H9 (cell line): ENCODE data around the gene RBMS2. TPM values are rescaled to one million over a fixed set of nuclear protein-coding genes. Genes with fewer than 3 reads are reported as not detected.

Experiments used
- DNase-seq: peaks from one replicate; pipeline ENCODE4 v3.0.0-alpha.2; 2017
- H2AFZ ChIP-seq: one replicate; pipeline ENCODE4 v1.6.1; 2013; ENCODE audit warnings: mild to moderate bottlenecking, low read length, control low read depth, moderate library complexity
- H2AK5ac ChIP-seq: 2 replicates; pipeline ENCODE4 v1.6.1; 2013; ENCODE audit warnings: low read length, control low read depth, mixed read lengths; ENCODE audit not compliant: insufficient read length
- H2BK120ac ChIP-seq: one replicate; pipeline ENCODE4 v1.6.1; 2013; ENCODE audit warnings: low read depth, mild to moderate bottlenecking, low read length, control low read depth, inconsistent platforms; ENCODE audit not compliant: poor library complexity, severe bottlenecking
- H2BK12ac ChIP-seq: 2 replicates; pipeline ENCODE4 v1.6.1; 2013; ENCODE audit warnings: low read length, control low read depth, mixed read lengths, low read depth; ENCODE audit not compliant: insufficient read length
- H2BK15ac ChIP-seq: 2 replicates; pipeline ENCODE4 v1.6.1; 2013; ENCODE audit warnings: low read depth, low read length, control low read depth
- H2BK20ac ChIP-seq: one replicate; pipeline ENCODE4 v1.6.1; 2013; ENCODE audit warnings: low read depth, mild to moderate bottlenecking, low read length, control low read depth, inconsistent platforms; ENCODE audit not compliant: poor library complexity, severe bottlenecking
- H2BK5ac ChIP-seq: 2 replicates; pipeline ENCODE4 v1.6.1; 2013; ENCODE audit warnings: low read length, control low read depth, mixed read lengths; ENCODE audit not compliant: insufficient read length
- H3K14ac ChIP-seq: 2 replicates; pipeline ENCODE4 v1.6.1; 2013; ENCODE audit warnings: low read length, control low read depth; ENCODE audit not compliant: insufficient read depth
- H3K18ac ChIP-seq: 2 replicates; pipeline ENCODE4 v1.6.1; 2013; ENCODE audit warnings: low read depth, mild to moderate bottlenecking, mixed read lengths, low read length, control low read depth; ENCODE audit not compliant: insufficient read length
- H3K23ac ChIP-seq: 2 replicates; pipeline ENCODE4 v1.6.1; 2013; ENCODE audit warnings: low read length, control low read depth, mixed read lengths, low read depth; ENCODE audit not compliant: insufficient read length
- H3K23me2 ChIP-seq: 2 replicates; pipeline ENCODE4 v1.6.1; 2013; ENCODE audit warnings: low read depth, mild to moderate bottlenecking, mixed read lengths, low read length, control low read depth; ENCODE audit not compliant: insufficient read length, poor library complexity, severe bottlenecking
- H3K27ac ChIP-seq: 2 replicates; pipeline ENCODE4 v1.5.1; 2013; ENCODE audit warnings: low read length, control low read depth, mixed read lengths, low read depth; ENCODE audit not compliant: insufficient read length
- H3K27me3 ChIP-seq: 2 replicates; pipeline ENCODE4 v1.6.1; 2013; ENCODE audit warnings: low read length, control low read depth, inconsistent platforms; ENCODE audit not compliant: insufficient read depth
- H3K4ac ChIP-seq: 2 replicates; pipeline ENCODE4 v1.6.1; 2013; ENCODE audit warnings: low read depth, mild to moderate bottlenecking, control low read depth, inconsistent platforms, low read length, moderate library complexity
- H3K4me1 ChIP-seq: 2 replicates; pipeline ENCODE4 v1.6.1; 2013; ENCODE audit warnings: low read length, control low read depth, inconsistent platforms; ENCODE audit not compliant: insufficient read depth
- H3K4me2 ChIP-seq: 2 replicates; pipeline ENCODE4 v1.6.1; 2013; ENCODE audit warnings: low read length, control low read depth, mixed read lengths; ENCODE audit not compliant: insufficient read length, insufficient read depth
- H3K56ac ChIP-seq: 2 replicates; pipeline ENCODE4 v1.6.1; 2013; ENCODE audit warnings: low read depth, mild to moderate bottlenecking, mixed read lengths, low read length, control low read depth; ENCODE audit not compliant: insufficient read length
- H3K79me1 ChIP-seq: 2 replicates; pipeline ENCODE4 v1.6.1; 2013; ENCODE audit warnings: low read depth, mild to moderate bottlenecking, moderate library complexity, low read length, control low read depth, inconsistent platforms; ENCODE audit not compliant: insufficient read depth, poor library complexity, severe bottlenecking
- H3K79me2 ChIP-seq: 2 replicates; pipeline ENCODE4 v1.6.1; 2013; ENCODE audit warnings: low read length, control low read depth, inconsistent platforms; ENCODE audit not compliant: insufficient read depth
- H3K9ac ChIP-seq: 2 replicates; pipeline ENCODE4 v1.6.1; 2013; ENCODE audit warnings: low read length, control low read depth, mixed read lengths; ENCODE audit not compliant: insufficient read length; ENCODE audit errors: extremely low read depth
- H3K9me3 ChIP-seq: one replicate; pipeline ENCODE4 v1.6.1; 2013; ENCODE audit warnings: low read depth, low read length, inconsistent platforms; ENCODE audit not compliant: control insufficient read depth
- H3T11ph ChIP-seq: one replicate; pipeline ENCODE4 v1.6.1; 2013; ENCODE audit warnings: mild to moderate bottlenecking, low read length, control low read depth, inconsistent platforms
- H4K20me1 ChIP-seq: one replicate; pipeline ENCODE4 v1.6.1; 2013; ENCODE audit not compliant: control insufficient read depth, insufficient read length, insufficient read depth
- H4K5ac ChIP-seq: 2 replicates; pipeline ENCODE4 v1.6.1; 2013; ENCODE audit warnings: low read depth, mild to moderate bottlenecking, mixed read lengths, low read length, control low read depth; ENCODE audit not compliant: insufficient read length
- H4K8ac ChIP-seq: replicated peaks from 2 replicates; pipeline ENCODE4 v1.6.1; 2013; ENCODE audit warnings: low read length, control low read depth, mixed read lengths, low read depth; ENCODE audit not compliant: insufficient read length
- H4K91ac ChIP-seq: 2 replicates; pipeline ENCODE4 v1.6.1; 2013; ENCODE audit warnings: low read depth, mild to moderate bottlenecking, moderate library complexity, mixed read lengths, low read length, control low read depth; ENCODE audit not compliant: insufficient read length
- H3K27ac Mint-ChIP-seq, 3 experiments: 2 replicates in 2 of 3; 3 replicates in 1 of 3; pipeline ENCODE4 v1.8.0; 2020 to 2021; ENCODE audit warnings: mixed read lengths in 3 of 3, mild to moderate bottlenecking in 1 of 3, moderate library complexity in 1 of 3
- H3K27me3 Mint-ChIP-seq: 2 replicates; pipeline ENCODE4 v1.8.0; 2021; ENCODE audit warnings: low read depth, mild to moderate bottlenecking, moderate library complexity, mixed read lengths
- H3K36me3 Mint-ChIP-seq, 3 experiments: 2 replicates in 2 of 3; 3 replicates in 1 of 3; pipeline ENCODE4 v1.8.0; 2020 to 2021; ENCODE audit warnings: low read depth in 3 of 3, mixed read lengths in 3 of 3; ENCODE audit not compliant: insufficient read depth in 1 of 3
- H3K4me1 Mint-ChIP-seq, 2 experiments: 2 replicates each; pipeline ENCODE4 v1.8.0; 2020; ENCODE audit warnings: mixed read lengths in 2 of 2
- H3K4me3 Mint-ChIP-seq, 2 experiments: 2 replicates in 1 of 2; 3 replicates in 1 of 2; pipeline ENCODE4 v1.8.0; 2020 to 2021; ENCODE audit warnings: mild to moderate bottlenecking in 2 of 2, mixed read lengths in 2 of 2, moderate library complexity in 1 of 2
- H3K9me3 Mint-ChIP-seq, 2 experiments: 2 replicates in 1 of 2; 3 replicates in 1 of 2; pipeline ENCODE4 v1.8.0; 2020; ENCODE audit warnings: mild to moderate bottlenecking in 2 of 2, mixed read lengths in 2 of 2, moderate library complexity in 1 of 2
- CTCF ChIP-seq: fragments of 200-600 bp; sonication (generic); conservative IDR thresholded peaks from 3 replicates; pipeline ENCODE4 v1.8.0; 2021; ENCODE audit warnings: antibody characterized with exemption, mild to moderate bottlenecking
- WGBS: extraction: QIAGEN DNeasy Blood & Tissue Kit; methylation state at CpG from one replicate; pipeline ENCODE4 v1.1.7; 2013; ENCODE audit warnings: missing lambda C conversion rate, low lambda C conversion rate, mixed read lengths; ENCODE audit not compliant: insufficient read length; ENCODE audit errors: extremely low coverage; 5-methylcytosine and 5-hydroxymethylcytosine counted together
- total RNA-seq: library from RNA; stranded (reverse); gene quantifications from 2 replicates; pipeline ENCODE4 v1.2.1, GENCODE V29; 2021

The RBMS2 gene
- total RNA-seq, 1 experiment from 2014 or later: 9.5 TPM

GRCh38 chr12:56645201-56645716 lies 123.6 kb downstream of the RBMS2 start:
- Histone ChIP-seq H3K14ac (peak overlapping the region; percentile 89), H3K4me2 (peak overlapping the region; percentile 96), H2BK5ac (no peak overlapping the region), H2BK15ac (no peak overlapping the region), H3K79me2 (peaks cover 17% of the 10 kb centered on the region; the same call in 1 of the 2 replicates), H3K23me2 (no peaks in the 10 kb centered on the region), H4K8ac (no peak overlapping the region), H3K4me1 (no peaks in the 10 kb centered on the region), H3T11ph (no peak overlapping the region), H3K18ac (peak overlapping the region; percentile 75), H2BK20ac (no peak overlapping the region), H3K4ac (no peak overlapping the region), H2BK12ac (no peak overlapping the region), H3K27me3 (no peaks in the 10 kb centered on the region), H3K79me1 (no peaks in the 10 kb centered on the region), H2AK5ac (no peak overlapping the region), H4K20me1 (no peaks in the 10 kb centered on the region), H2BK120ac (no peak overlapping the region), H4K5ac (peak overlapping the region; percentile 37), H3K56ac (peak overlapping the region; percentile 15), H3K9me3 (no peaks in the 10 kb centered on the region), H3K23ac (no peak overlapping the region), H4K91ac (no peak overlapping the region), H2AFZ (no peak overlapping the region), H3K9ac (peak overlapping the region; percentile 95), H3K27ac (no peak overlapping the region)
- no peaks in the 10 kb centered on the region for H3K27me3 Mint-ChIP-seq
- H3K4me1 Mint-ChIP-seq: peaks cover 16 to 18% of the 10 kb centered on the region in 2 experiments
- TF ChIP-seq CTCF: 0 out of 3 replicates have a peak, but pooled peaks have one; percentile 14
- no peaks in the 10 kb centered on the region for H3K9me3 Mint-ChIP-seq
- peaks cover 46 to 49% (median 47%) of the 10 kb centered on the region in 3 experiments for H3K36me3 Mint-ChIP-seq
- H3K27ac Mint-ChIP-seq: peak overlapping the region; percentile 95 to 99 (median 99)
- no CpG with 5 or more reads among the region's 29 CpGs for WGBS
- DNase-seq: no peak
- H3K4me3 Mint-ChIP-seq: peak overlapping the region; percentile 99 to 100

Other genes starting within 250 kb of the RBMS2 start
- gene CS, start 221.5 kb upstream of the RBMS2 start, total RNA-seq: 250 and 253 TPM in 2 replicates
- gene CNPY2, start 205.8 kb upstream of the RBMS2 start, total RNA-seq: 203 and 221 TPM in 2 replicates
- gene PAN2, start 187.8 kb upstream of the RBMS2 start, total RNA-seq: 35.4 and 40.8 TPM in 2 replicates
- gene IL23A, start 182.9 kb upstream of the RBMS2 start, total RNA-seq: 1.5 and 2.0 TPM in 2 replicates
- 47.8 and 49.9 TPM in 2 replicates for gene STAT2, start 161.7 kb upstream of the RBMS2 start, total RNA-seq
- gene APOF, start 159.0 kb upstream of the RBMS2 start, total RNA-seq: not detected in 2 replicates
- 64.9 and 68.0 TPM in 2 replicates for gene TIMELESS, start 72.4 kb upstream of the RBMS2 start, total RNA-seq
- gene MIP, start 67.2 kb upstream of the RBMS2 start, total RNA-seq: 0.17 TPM in 1 of 2 replicates, not detected in the other
- 4.2 and 4.9 TPM in 2 replicates for gene SPRYD4, start 53.2 kb upstream of the RBMS2 start, total RNA-seq
- gene GLS2, start 33.7 kb upstream of the RBMS2 start, total RNA-seq: 15.9 and 17.0 TPM in 2 replicates
- gene BAZ2A, start 108.5 kb downstream of the RBMS2 start, total RNA-seq: 94.1 and 108 TPM in 2 replicates
- gene ATP5F1B, start 124.2 kb downstream of the RBMS2 start, total RNA-seq: 927 and 936 TPM in 2 replicates
- gene PTGES3, start 166.5 kb downstream of the RBMS2 start, total RNA-seq: 435 and 449 TPM in 2 replicates
- 1,176 and 1,204 TPM in 2 replicates for gene NACA, start 203.5 kb downstream of the RBMS2 start, total RNA-seq
- 46.5 and 50.7 TPM in 2 replicates for gene PRIM1, start 230.5 kb downstream of the RBMS2 start, total RNA-seq
- gene HSD17B6, start 241.5 kb downstream of the RBMS2 start, total RNA-seq: 3.6 and 5.5 TPM in 2 replicates